Transverse colon (tissue), 3 donors: ENCODE results near the gene TRIM65.

ENCODE experiments used
- POLR2A ChIP-seq: fragments of 450-650 bp; IDR thresholded peaks from one replicate; pipeline ENCODE4 v1.6.1; 2016; ENCODE audit warnings: antibody characterized with exemption, mild to moderate bottlenecking, moderate library complexity
- TF ChIP-seq, protein P1 (sequence below), 5 experiments: fragments of 200-600 bp in 3 of 5; fragments of 450-650 bp in 2 of 5; sonication (generic) in 3 of 5; IDR thresholded peaks; 1 replicate in 2 of 5; 2 replicates in 3 of 5; pipeline ENCODE4 v1.5.1; 2016 to 2017; ENCODE audit warnings: antibody characterized with exemption in 5 of 5, inconsistent platforms in 3 of 5, mild to moderate bottlenecking in 2 of 5, moderate library complexity in 1 of 5

DNA sequence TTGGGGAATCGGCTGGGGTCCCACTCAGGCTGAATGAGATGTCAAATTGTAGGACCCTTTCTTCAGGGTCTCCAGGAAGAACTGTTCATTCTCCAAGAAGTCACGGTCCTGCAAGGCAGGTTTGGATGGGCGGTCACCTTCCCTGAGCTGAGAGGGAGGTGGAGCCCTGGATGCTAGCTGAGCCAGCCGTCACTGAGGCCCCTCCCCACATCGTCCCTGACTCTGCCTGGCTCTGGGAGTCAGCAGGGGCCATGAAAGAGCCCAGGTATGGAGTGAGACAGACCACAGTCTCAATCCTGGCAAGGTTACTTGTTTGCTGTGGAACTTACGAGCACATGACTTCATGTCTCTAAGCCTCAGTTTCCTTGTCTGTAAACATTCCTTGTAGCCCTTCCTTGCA is 13.9 kb upstream of the TRIM65 start:
- TF ChIP-seq, protein P1, sequence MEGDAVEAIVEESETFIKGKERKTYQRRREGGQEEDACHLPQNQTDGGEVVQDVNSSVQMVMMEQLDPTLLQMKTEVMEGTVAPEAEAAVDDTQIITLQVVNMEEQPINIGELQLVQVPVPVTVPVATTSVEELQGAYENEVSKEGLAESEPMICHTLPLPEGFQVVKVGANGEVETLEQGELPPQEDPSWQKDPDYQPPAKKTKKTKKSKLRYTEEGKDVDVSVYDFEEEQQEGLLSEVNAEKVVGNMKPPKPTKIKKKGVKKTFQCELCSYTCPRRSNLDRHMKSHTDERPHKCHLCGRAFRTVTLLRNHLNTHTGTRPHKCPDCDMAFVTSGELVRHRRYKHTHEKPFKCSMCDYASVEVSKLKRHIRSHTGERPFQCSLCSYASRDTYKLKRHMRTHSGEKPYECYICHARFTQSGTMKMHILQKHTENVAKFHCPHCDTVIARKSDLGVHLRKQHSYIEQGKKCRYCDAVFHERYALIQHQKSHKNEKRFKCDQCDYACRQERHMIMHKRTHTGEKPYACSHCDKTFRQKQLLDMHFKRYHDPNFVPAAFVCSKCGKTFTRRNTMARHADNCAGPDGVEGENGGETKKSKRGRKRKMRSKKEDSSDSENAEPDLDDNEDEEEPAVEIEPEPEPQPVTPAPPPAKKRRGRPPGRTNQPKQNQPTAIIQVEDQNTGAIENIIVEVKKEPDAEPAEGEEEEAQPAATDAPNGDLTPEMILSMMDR (IDR thresholded peaks at IDR 0.05) = no peak
- TF ChIP-seq POLR2A = no peak
